NT2/D1 (cell line): Measurements from ENCODE around the gene ZDHHC1.

Source experiments
- DNase-seq: peaks from one replicate; pipeline ENCODE4 v3.0.0-alpha.2; 2011; ENCODE audit warnings: low read depth, low spot score
- H3K27me3 ChIP-seq: 2 replicates; pipeline ENCODE4 v1.6.0; 2011; ENCODE audit warnings: mild to moderate bottlenecking; ENCODE audit not compliant: insufficient read length, insufficient read depth
- H3K36me3 ChIP-seq: 2 replicates; pipeline ENCODE4 v1.6.1; 2011; ENCODE audit warnings: mild to moderate bottlenecking, low read length, mixed read lengths; ENCODE audit not compliant: insufficient read depth, insufficient read length
- H3K4me1 ChIP-seq: 2 replicates; pipeline ENCODE4 v1.5.1; 2011; ENCODE audit not compliant: insufficient read depth, insufficient read length
- H3K4me3 ChIP-seq: 2 replicates; pipeline ENCODE4 v1.5.1; 2011; ENCODE audit warnings: low read depth; ENCODE audit not compliant: insufficient read length
- H3K9ac ChIP-seq: 2 replicates; pipeline ENCODE4 v1.6.0; 2011; ENCODE audit warnings: low read depth; ENCODE audit not compliant: insufficient read length
- H3K9me3 ChIP-seq: 2 replicates; pipeline ENCODE4 v1.5.1; 2011; ENCODE audit warnings: mild to moderate bottlenecking, low read length; ENCODE audit not compliant: insufficient read depth
- SUZ12 ChIP-seq: IDR thresholded peaks from 2 replicates; pipeline ENCODE4 v1.6.1; 2011; ENCODE audit not compliant: insufficient read length, insufficient read depth; ENCODE audit errors: extremely low read depth
- YY1 ChIP-seq: IDR thresholded peaks from 2 replicates; pipeline ENCODE4 v1.6.1; 2011; ENCODE audit not compliant: insufficient read length, insufficient read depth
- ZNF274 ChIP-seq: IDR thresholded peaks from 2 replicates; pipeline ENCODE4 v1.6.1; 2011; ENCODE audit warnings: mild to moderate bottlenecking, low read depth, low read length

The ZDHHC1 gene

GRCh38 chr16:67460961-67461360 is 44.7 kb upstream of the ZDHHC1 start:
- TF ChIP-seq SUZ12, result no peak
- TF ChIP-seq ZNF274, result no peak
- no peak for TF ChIP-seq YY1
- no peaks in the 10 kb centered on the region for H3K9me3 ChIP-seq
- H3K4me3 ChIP-seq, result no peak overlapping the region
- peaks cover 58% of the 10 kb centered on the region for H3K36me3 ChIP-seq
- H3K27me3 ChIP-seq, result no peaks in the 10 kb centered on the region
- peaks cover 26% of the 10 kb centered on the region for H3K4me1 ChIP-seq
- H3K9ac ChIP-seq, result no peak overlapping the region
- DNase-seq, result no peak

GRCh38 chr16:67460168-67460567 is 43.9 kb upstream of the ZDHHC1 start:
- no peak for TF ChIP-seq YY1
- TF ChIP-seq ZNF274, result no peak
- TF ChIP-seq SUZ12, result no peak
- Histone ChIP-seq H3K4me3 (no peak overlapping the region), H3K9me3 (no peaks in the 10 kb centered on the region), H3K9ac (no peak overlapping the region), H3K4me1 (peaks cover 19% of the 10 kb centered on the region), H3K36me3 (peaks cover 54% of the 10 kb centered on the region), H3K27me3 (no peaks in the 10 kb centered on the region)
- DNase-seq, result no peak

DNA sequence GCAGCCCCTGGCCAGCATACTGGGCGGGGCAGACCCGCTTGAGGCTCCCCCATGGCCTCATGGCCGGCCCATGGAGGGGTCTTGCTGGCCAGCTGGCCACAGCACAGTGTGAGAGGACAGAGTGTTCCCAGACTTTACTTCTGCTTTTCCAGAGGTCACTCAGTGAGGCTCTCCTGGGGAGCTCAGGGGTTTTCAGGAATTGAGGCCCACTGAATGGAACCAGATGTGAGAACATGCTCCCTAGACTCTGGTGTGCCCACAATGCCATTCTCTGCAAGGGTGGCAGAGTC is 43.5 kb upstream of the ZDHHC1 start:
- peaks cover 19% of the 10 kb centered on the region for H3K4me1 ChIP-seq

GRCh38 chr16:67459066-67459860 is 43.0 kb upstream of the ZDHHC1 start:
- no peak for DNase-seq
- Histone ChIP-seq H3K4me1 (peaks cover 19% of the 10 kb centered on the region), H3K9me3 (no peaks in the 10 kb centered on the region), H3K27me3 (no peaks in the 10 kb centered on the region), H3K36me3 (peaks cover 47% of the 10 kb centered on the region), H3K9ac (no peak overlapping the region), H3K4me3 (no peak overlapping the region)
- TF ChIP-seq YY1 (no peak), SUZ12 (no peak), ZNF274 (no peak)

More for the DNA sequence above, 43.5 kb upstream of the ZDHHC1 start:
- Histone ChIP-seq H3K36me3 (peaks cover 52% of the 10 kb centered on the region), H3K27me3 (no peaks in the 10 kb centered on the region), H3K4me3 (no peak overlapping the region), H3K9ac (no peak overlapping the region), H3K9me3 (no peaks in the 10 kb centered on the region)
- no peak for TF ChIP-seq ZNF274
- no peak for TF ChIP-seq SUZ12
- no peak for TF ChIP-seq YY1
- no peak for DNase-seq

DNA sequence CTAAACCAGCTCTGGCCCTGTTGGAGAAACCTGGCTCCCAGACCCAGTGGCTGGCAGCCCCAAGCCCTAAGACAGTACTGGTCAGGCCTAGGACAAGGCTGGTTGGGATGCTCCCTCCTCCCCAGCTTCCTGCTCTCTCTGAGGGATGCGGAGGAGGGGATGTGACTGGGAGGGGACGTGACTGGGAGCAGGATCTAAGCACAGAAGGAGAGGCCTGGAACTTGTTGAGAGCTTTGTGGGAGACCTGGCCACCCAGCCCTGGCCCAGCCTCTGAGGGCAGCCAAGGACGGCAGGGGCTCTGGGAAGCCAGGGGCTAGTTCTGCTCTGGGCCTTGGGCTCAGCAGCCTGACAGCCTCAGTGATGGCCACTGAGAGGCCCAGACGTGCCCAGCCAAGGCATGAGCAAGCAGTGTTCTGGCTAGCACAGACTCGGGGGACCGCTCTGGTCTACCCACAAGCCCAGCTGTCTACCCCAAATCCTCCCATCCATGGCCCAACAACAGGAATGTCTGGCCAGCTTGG is 41.9 kb upstream of the ZDHHC1 start:
- no peaks in the 10 kb centered on the region for H3K27me3 ChIP-seq
- peaks cover 22% of the 10 kb centered on the region for H3K4me1 ChIP-seq
- no peak overlapping the region for H3K9ac ChIP-seq
- DNase-seq, result no peak
- H3K9me3 ChIP-seq, result no peaks in the 10 kb centered on the region
- no peak for TF ChIP-seq ZNF274
- no peak for TF ChIP-seq SUZ12
- no peak for TF ChIP-seq YY1
- no peak overlapping the region for H3K4me3 ChIP-seq
- peaks cover 48% of the 10 kb centered on the region for H3K36me3 ChIP-seq

- Histone ChIP-seq H3K9ac (no peak overlapping the region), H3K27me3 (no peaks in the 10 kb centered on the region), H3K4me1 (peaks cover 22% of the 10 kb centered on the region), H3K9me3 (no peaks in the 10 kb centered on the region), H3K4me3 (no peak overlapping the region), H3K36me3 (peaks cover 49% of the 10 kb centered on the region)
- no peak for TF ChIP-seq ZNF274
- no peak for TF ChIP-seq SUZ12
- TF ChIP-seq YY1, result no peak
- no peak for DNase-seq
These were observed 41.3 kb upstream of the ZDHHC1 start for GRCh38 chr16:67457611-67458010.

GRCh38 chr16:67456391-67457081 is 40.3 kb upstream of the ZDHHC1 start:
- no peak for DNase-seq
- no peak overlapping the region for H3K9ac ChIP-seq
- H3K27me3 ChIP-seq, result no peaks in the 10 kb centered on the region
- no peak overlapping the region for H3K4me3 ChIP-seq
- TF ChIP-seq YY1 (no peak), ZNF274 (no peak), SUZ12 (no peak)
- H3K4me1 ChIP-seq, result peaks cover 22% of the 10 kb centered on the region
- no peaks in the 10 kb centered on the region for H3K9me3 ChIP-seq
- H3K36me3 ChIP-seq, result peaks cover 50% of the 10 kb centered on the region
